ENCODE results near the gene HEPN1. TPM values are rescaled to one million over a fixed set of nuclear protein-coding genes. Genes with fewer than 3 reads are reported as not detected.

HEPN1 gene
- total RNA-seq, 4 donors from 2014 or later, result not detected

- 85 to 89% methylated on average over 2 of the region's 2 CpGs for whole genome bisulfite sequencing, 2 donors
- DNase-seq, result no peak
These were observed 29.6 kb upstream of the HEPN1 start for GRCh38 chr11:124889191-124890091.

DNA sequence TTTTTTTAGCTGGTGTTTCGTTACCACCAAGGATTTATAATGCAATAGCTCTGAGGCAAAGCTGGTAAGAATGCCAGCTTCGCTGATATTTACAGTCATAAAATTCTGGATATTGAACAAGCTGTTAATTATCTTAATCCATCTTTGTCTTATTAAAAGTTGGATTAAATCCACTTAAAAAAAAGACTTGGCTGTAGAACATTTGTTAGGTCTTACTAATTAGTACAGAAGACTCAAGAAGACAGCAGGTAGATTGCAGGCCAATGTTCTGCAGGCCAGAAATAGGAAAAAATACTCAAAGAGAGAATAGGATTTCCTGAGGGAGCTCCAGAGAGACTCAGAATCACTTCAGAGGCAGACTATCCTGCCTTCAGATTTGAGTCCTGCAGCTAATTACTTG is 28.9 kb upstream of the HEPN1 start:
- H3K4me1 ChIP-seq, result peaks cover 0 to 51% (median 6%) of the 10 kb centered on the region in 3 donors
- 90 to 94% methylated on average over 2 of the region's 2 CpGs for WGBS, 2 donors
- no peaks in the 10 kb centered on the region for H3K36me3 ChIP-seq
- DNase-seq, result no peak
- no peak overlapping the region for H3K27ac ChIP-seq
- intact Hi-C loops (cut with DNase I), result no loop called here
- TF ChIP-seq, protein P1, sequence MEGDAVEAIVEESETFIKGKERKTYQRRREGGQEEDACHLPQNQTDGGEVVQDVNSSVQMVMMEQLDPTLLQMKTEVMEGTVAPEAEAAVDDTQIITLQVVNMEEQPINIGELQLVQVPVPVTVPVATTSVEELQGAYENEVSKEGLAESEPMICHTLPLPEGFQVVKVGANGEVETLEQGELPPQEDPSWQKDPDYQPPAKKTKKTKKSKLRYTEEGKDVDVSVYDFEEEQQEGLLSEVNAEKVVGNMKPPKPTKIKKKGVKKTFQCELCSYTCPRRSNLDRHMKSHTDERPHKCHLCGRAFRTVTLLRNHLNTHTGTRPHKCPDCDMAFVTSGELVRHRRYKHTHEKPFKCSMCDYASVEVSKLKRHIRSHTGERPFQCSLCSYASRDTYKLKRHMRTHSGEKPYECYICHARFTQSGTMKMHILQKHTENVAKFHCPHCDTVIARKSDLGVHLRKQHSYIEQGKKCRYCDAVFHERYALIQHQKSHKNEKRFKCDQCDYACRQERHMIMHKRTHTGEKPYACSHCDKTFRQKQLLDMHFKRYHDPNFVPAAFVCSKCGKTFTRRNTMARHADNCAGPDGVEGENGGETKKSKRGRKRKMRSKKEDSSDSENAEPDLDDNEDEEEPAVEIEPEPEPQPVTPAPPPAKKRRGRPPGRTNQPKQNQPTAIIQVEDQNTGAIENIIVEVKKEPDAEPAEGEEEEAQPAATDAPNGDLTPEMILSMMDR (IDR thresholded peaks at IDR 0.05), result no peak
- no peak for TF ChIP-seq POLR2A (IDR thresholded peaks at IDR 0.05)
- H3K9me3 ChIP-seq, result no peaks in the 10 kb centered on the region
- no peak overlapping the region for H3K4me3 ChIP-seq
- peaks cover 0 to 20% (median 0%) of the 10 kb centered on the region in 4 donors for H3K27me3 ChIP-seq

More at GRCh38 chr11:124889191-124890091, 29.6 kb upstream of the HEPN1 start:
- Histone ChIP-seq H3K9me3 (no peaks in the 10 kb centered on the region), H3K4me1 (peaks cover 0 to 44% (median 6%) of the 10 kb centered on the region in 3 donors), H3K27me3 (peaks cover 0 to 20% (median 0%) of the 10 kb centered on the region in 4 donors), H3K27ac (no peak overlapping the region), H3K36me3 (no peaks in the 10 kb centered on the region), H3K4me3 (no peak overlapping the region)
- no peak for TF ChIP-seq POLR2A (IDR thresholded peaks at IDR 0.05)
- TF ChIP-seq, protein P1 (IDR thresholded peaks at IDR 0.05), result no peak
- intact Hi-C loops (cut with DNase I), result no loop called here

DNA sequence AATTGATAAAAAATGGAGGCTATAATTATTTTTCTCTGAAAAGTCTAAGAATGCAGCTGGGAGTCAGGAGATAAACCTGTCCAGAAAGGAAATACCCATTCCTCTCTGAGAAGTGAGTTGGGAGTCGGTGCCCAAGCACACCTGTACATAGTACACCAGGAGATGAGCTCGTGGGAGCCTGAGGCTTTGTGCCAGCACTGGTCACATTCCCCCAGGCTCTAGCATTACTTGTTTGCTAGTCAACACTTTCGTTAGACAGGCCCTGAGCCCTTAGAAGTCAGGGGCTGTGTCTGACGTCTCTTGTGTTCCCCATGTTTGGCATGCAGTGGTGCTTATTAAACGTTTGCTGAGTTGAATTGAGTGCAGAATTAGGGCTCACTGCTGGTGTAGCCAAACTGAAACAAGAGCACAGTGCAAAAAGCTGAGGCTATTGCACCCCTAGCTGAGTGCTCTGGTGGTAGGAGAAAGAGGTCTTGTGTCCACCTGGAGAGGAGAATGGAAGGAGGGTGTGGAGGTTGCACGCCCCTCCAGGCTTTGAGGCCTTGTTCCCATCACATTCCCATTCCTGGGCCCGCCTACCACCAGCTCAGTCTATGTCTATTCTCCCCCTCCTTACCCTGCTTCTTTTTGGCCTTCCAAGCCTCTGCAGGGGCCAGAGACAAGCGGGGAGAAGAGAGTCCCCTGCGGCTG is 28.2 kb upstream of the HEPN1 start:
- Histone ChIP-seq H3K4me1 (peaks cover 0 to 51% (median 6%) of the 10 kb centered on the region in 3 donors), H3K36me3 (no peaks in the 10 kb centered on the region), H3K27ac (peak overlapping the region in 2 of 4 donors; percentile 52 to 55), H3K27me3 (peaks cover 0 to 20% (median 0%) of the 10 kb centered on the region in 4 donors), H3K9me3 (no peaks in the 10 kb centered on the region), H3K4me3 (no peak overlapping the region)
- intact Hi-C loops (cut with DNase I), result no loop called here
- WGBS, 2 donors, result 41 to 47% methylated on average over 5 to 6 of the region's 9 CpGs
- TF ChIP-seq, protein P1 (IDR thresholded peaks at IDR 0.05), result no peak
- TF ChIP-seq POLR2A (IDR thresholded peaks at IDR 0.05), result no peak
- no peak for DNase-seq

- no peak for TF ChIP-seq POLR2A (IDR thresholded peaks at IDR 0.05)
- TF ChIP-seq, protein P1 (IDR thresholded peaks at IDR 0.05), result no peak
- Histone ChIP-seq H3K4me1 (peaks cover 0 to 51% (median 6%) of the 10 kb centered on the region in 3 donors), H3K4me3 (no peak overlapping the region), H3K27ac (peak overlapping the region in 2 of 4 donors; percentile 52 to 55), H3K9me3 (no peaks in the 10 kb centered on the region), H3K27me3 (peaks cover 0 to 19% (median 0%) of the 10 kb centered on the region in 4 donors), H3K36me3 (no peaks in the 10 kb centered on the region)
- intact Hi-C loops (cut with DNase I), result no loop called here
- WGBS, 2 donors, result 59 to 73% methylated on average over 3 to 5 of the region's 12 CpGs
- no peak for DNase-seq
These were observed 27.6 kb upstream of the HEPN1 start for GRCh38 chr11:124891373-124891861.
